Large intestine (tissue), 12 donors: ENCODE results near the gene NXNL1. TPM values are rescaled to one million over a fixed set of nuclear protein-coding genes. Genes with fewer than 3 reads are reported as not detected.
"Not testable (repeated sequence)": the region's sequence is repeated elsewhere in the genome, so short reads cannot be mapped to it uniquely, and the experiment has no call there.

Source experiments
- DNase-seq, 2 donors: peaks; one replicate each; pipeline versions ENCODE4 v3.0.0 to v3.0.0-alpha.2; 2013
- H3K27ac ChIP-seq: one replicate; pipeline ENCODE4 v1.5.1; 2013; ENCODE audit warnings: low read length
- H3K27me3 ChIP-seq: 2 replicates; pipeline ENCODE4 v1.6.1; 2013; ENCODE audit warnings: low read length; ENCODE audit not compliant: control insufficient read depth, insufficient read depth
- H3K36me3 ChIP-seq: 2 replicates; pipeline ENCODE4 v1.6.1; 2013; ENCODE audit warnings: low read length; ENCODE audit not compliant: control insufficient read depth, insufficient read depth
- H3K4me1 ChIP-seq: one replicate; pipeline ENCODE4 v1.6.1; 2013; ENCODE audit warnings: low read length; ENCODE audit not compliant: control insufficient read depth, insufficient read depth
- H3K4me3 ChIP-seq: one replicate; pipeline ENCODE4 v1.5.1; 2013; ENCODE audit warnings: low read length
- H3K9me3 ChIP-seq: one replicate; pipeline ENCODE4 v1.6.1; 2013; ENCODE audit warnings: mild to moderate bottlenecking, low read depth, low read length, moderate library complexity; ENCODE audit not compliant: control insufficient read depth
- WGBS: methylation state at CpG from one replicate; pipeline ENCODE4 v1.1.5; 2013; ENCODE audit warnings: low lambda C conversion rate; ENCODE audit not compliant: insufficient coverage; 5-methylcytosine and 5-hydroxymethylcytosine counted together
- long read RNA-seq, 11 donors: transcript quantifications; one replicate each; lab custom pipeline, GENCODE V29; 2026
- polyA plus RNA-seq: library from polyadenylated mRNA; unstranded; fragments of 120-200 nt; gene quantifications from one replicate; pipeline ENCODE4 v1.2.1, GENCODE V29; 2013

NXNL1 gene, protein sequence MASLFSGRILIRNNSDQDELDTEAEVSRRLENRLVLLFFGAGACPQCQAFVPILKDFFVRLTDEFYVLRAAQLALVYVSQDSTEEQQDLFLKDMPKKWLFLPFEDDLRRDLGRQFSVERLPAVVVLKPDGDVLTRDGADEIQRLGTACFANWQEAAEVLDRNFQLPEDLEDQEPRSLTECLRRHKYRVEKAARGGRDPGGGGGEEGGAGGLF
- polyA plus RNA-seq = not detected
- long read RNA-seq, donor 1 = 0 reads
- long read RNA-seq, donor 2 = 0 reads
- long read RNA-seq, donor 3 = 0 reads
- long read RNA-seq, donor 4 = 0 reads
- long read RNA-seq, donor 5 = 0 reads
- long read RNA-seq, donor 6 = 0 reads
- long read RNA-seq, donor 7 = 0 reads
- long read RNA-seq, donor 8 = 0 reads
- long read RNA-seq, donor 9 = 0 reads
- long read RNA-seq, donor 10 = 0 reads
- long read RNA-seq, donor 11 = 0 reads

DNA sequence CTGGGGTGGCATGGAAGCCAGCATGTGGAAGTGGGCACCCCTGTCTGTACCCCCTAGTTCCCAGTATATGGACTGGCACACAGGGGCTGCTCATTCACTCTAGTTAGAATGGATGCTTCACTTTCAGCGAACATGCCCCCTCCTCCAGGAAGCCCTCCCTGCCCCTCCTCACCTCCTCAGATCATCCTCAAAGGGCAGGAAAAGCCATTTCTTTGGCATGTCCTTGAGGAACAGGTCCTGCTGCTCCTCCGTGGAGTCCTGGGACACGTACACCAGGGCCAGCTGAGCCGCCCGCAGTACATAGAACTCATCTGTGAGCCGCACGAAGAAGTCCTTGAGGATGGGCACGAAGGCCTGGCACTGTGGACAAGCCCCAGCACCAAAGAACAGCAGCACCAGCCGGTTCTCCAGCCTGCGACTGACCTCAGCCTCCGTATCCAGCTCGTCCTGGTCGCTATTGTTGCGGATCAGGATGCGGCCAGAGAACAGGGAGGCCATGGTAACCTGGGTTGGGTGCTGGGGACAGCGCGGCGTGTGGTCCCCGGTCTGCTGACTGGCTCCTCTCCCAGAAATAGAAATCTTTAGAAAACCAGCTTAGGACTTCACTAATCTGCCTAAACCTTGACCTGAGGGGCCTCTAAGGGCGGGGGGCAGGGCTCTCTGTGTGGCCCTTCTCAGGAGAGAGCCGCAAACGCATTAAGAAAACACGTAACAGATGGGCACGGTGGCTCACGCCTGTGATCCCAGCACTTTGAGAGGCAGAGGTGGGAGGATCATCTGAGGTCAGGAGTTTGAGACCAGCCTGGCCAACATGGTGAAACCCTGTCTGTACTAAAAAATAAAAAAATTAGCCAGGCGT lies at the start of gene NXNL1:
NXNL1 (minus strand) TSS at position 555 of the 859 bp plus-strand sequence; CDS start at position 498, 57 bp downstream.
- no peak for DNase-seq
- no peaks in the 10 kb centered on the region for H3K4me1 ChIP-seq
- peaks cover 25% of the 10 kb centered on the region for H3K27me3 ChIP-seq
- H3K4me3 ChIP-seq = no peak within 1 kb of the TSS
- no CpG with 5 or more reads among the region's 26 CpGs for WGBS
- no peak within 1 kb of the TSS for H3K27ac ChIP-seq
- H3K9me3 ChIP-seq = no peaks in the 10 kb centered on the region
- no peaks in the 10 kb centered on the region for H3K36me3 ChIP-seq

GRCh38 chr19:17508558-17508933 lies 47.8 kb upstream of the NXNL1 start:
- peaks cover 13% of the 10 kb centered on the region for H3K4me1 ChIP-seq
- H3K4me3 ChIP-seq, H3K36me3 ChIP-seq, H3K27ac ChIP-seq, DNase-seq, H3K9me3 ChIP-seq, H3K27me3 ChIP-seq: not testable (repeated sequence)
- WGBS = no CpG with 5 or more reads among the region's 3 CpGs

DNA sequence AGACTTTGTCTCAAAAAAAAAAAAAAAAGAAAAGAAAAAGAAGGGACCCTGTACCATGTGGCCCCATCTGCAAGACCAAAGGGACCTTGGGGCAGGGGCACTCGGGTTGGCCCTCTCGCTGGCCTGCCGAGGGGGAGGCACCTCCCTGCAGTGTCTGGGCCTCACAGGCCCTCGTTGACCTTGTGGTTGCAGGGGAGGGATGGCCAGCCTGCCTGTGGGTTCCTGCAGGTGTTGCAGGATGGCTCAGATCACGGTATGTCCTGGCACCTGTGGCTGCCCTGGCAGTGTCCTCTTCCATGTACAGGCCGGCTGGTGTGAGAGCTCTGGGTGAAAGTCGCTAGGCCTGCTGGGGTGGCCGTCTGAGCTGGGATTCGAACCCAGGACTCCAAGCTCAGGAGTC lies 46.0 kb upstream of the NXNL1 start:
- Histone ChIP-seq H3K4me3 (no peak overlapping the region), H3K9me3 (no peaks in the 10 kb centered on the region), H3K27me3 (no peaks in the 10 kb centered on the region), H3K4me1 (peaks cover 7% of the 10 kb centered on the region), H3K27ac (no peak overlapping the region), H3K36me3 (peaks cover 3% of the 10 kb centered on the region)
- DNase-seq = no peak
- WGBS = no CpG with 5 or more reads among the region's 9 CpGs

- DNase-seq = no peak
- H3K27ac ChIP-seq = no peak overlapping the region
- peaks cover 3% of the 10 kb centered on the region for H3K4me1 ChIP-seq
- H3K9me3 ChIP-seq = no peaks in the 10 kb centered on the region
- WGBS = no CpG with 5 or more reads among the region's 10 CpGs
- no peak overlapping the region for H3K4me3 ChIP-seq
- peaks cover 11% of the 10 kb centered on the region for H3K36me3 ChIP-seq
- no peaks in the 10 kb centered on the region for H3K27me3 ChIP-seq
These were observed 44.5 kb upstream of the NXNL1 start for GRCh38 chr19:17505223-17505622.

DNA sequence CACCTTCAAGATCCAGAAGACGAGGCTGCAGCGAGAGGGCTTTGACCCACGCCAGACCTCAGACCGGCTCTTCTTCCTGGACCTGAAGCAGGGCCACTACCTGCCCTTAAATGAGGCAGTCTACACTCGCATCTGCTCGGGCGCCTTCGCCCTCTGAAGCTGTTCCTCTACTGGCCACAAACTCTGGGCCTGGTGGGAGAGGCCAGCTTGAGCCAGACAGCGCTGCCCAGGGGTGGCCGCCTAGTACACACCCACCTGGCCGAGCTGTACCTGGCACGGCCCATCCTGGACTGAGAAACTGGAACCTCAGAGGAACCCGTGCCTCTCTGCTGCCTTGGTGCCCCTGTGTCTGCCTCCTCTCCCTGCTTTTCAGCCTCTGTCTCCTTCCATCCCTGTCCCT lies 43.7 kb upstream of the NXNL1 start:
- no peak for DNase-seq
- no peaks in the 10 kb centered on the region for H3K4me1 ChIP-seq
- no peaks in the 10 kb centered on the region for H3K9me3 ChIP-seq

DNA sequence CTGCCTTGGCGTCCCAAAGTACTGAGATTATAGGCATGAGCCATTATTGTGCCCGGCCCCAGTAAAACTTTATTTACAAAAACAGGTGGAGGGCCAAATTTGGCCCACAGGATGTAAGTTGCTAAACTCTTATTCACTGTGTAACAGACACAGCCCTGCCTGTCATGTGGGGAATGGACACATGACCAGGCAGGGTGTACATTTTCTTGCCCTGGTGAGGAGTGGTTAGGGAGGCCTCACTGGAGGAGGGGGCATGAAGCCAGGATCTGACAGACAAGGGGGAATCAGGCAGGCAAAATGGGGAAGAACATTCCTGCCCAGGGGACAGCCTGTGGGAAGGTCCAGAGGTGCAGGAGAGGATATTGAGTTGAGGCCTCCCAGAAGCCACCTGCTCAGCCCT lies 43.3 kb upstream of the NXNL1 start:
- peaks cover 11% of the 10 kb centered on the region for H3K36me3 ChIP-seq
- H3K27me3 ChIP-seq = no peaks in the 10 kb centered on the region
- no CpG with 5 or more reads among the region's 2 CpGs for WGBS
- H3K4me3 ChIP-seq = no peak overlapping the region
- DNase-seq = no peak
- no peaks in the 10 kb centered on the region for H3K4me1 ChIP-seq
- no peaks in the 10 kb centered on the region for H3K9me3 ChIP-seq
- H3K27ac ChIP-seq = no peak overlapping the region

More for the DNA sequence above, 43.7 kb upstream of the NXNL1 start:
- Histone ChIP-seq H3K36me3 (peaks cover 11% of the 10 kb centered on the region), H3K4me3 (no peak overlapping the region), H3K27ac (no peak overlapping the region), H3K27me3 (no peaks in the 10 kb centered on the region)
- 100% methylated on average over 1 of the region's 13 CpGs for WGBS

DNA sequence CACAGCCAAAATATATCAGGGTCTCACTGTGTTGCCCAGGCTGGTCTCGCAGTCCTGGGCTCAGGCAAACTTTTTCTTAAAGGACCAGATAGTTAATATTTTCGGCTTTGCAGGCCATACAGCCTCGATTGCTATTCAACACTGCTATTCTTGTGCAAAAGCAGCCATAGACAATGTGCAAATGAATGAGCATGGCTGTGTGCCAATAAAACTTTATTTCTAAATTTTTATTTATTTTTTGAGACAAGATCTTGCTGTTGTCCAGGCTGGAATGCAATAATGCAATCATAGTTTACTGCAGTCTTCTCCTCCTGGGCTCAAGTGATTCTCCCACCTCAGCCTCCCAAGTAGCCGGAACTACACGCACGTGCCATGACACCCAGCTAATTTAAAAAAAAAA lies 42.5 kb upstream of the NXNL1 start:
- Histone ChIP-seq H3K4me1 (no peaks in the 10 kb centered on the region), H3K4me3 (no peak overlapping the region), H3K36me3 (peaks cover 11% of the 10 kb centered on the region), H3K27me3 (no peaks in the 10 kb centered on the region), H3K9me3 (no peaks in the 10 kb centered on the region), H3K27ac (no peak overlapping the region)
- no peak for DNase-seq
- no CpG with 5 or more reads among the region's 6 CpGs for WGBS

DNA sequence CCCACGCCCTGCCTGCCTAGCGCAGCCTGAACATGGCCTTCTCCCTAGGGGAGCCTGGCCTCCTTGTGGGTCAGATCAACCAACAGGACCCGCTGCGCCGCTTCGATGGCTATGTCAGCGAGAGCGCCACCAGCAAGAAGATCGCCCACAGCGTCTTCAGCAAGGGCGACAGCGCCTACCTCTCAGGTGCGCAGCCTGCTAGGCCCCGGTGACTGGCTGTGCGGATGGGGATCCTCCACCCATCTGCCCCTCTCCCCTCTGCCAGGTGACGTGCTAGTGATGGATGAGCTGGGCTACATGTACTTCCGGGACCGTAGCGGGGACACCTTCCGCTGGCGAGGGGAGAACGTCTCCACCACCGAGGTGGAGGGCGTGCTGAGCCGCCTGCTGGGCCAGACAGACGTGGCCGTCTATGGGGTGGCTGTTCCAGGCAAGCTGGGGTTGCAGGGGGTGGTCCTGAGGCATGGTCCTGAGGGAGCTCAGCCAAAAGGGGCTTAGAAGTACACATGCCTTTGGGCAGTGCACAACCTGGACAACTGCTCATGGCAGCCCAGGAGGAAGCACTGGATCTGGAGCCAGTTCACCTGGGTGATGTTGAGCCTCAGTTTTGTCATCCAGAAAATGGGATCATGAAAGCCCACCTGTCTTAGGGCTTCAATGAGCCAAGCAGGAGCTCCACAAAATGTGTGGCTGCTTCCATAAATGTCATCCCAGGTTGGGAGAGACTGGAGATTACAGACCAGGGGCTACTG lies 39.9 kb upstream of the NXNL1 start:
- H3K27me3 ChIP-seq = peaks cover 2% of the 10 kb centered on the region
- H3K4me1 ChIP-seq = peaks cover 3% of the 10 kb centered on the region
- WGBS = 100% methylated on average over 3 of the region's 27 CpGs
- H3K9me3 ChIP-seq = no peaks in the 10 kb centered on the region
- H3K27ac ChIP-seq = no peak overlapping the region
- no peak for DNase-seq
- H3K36me3 ChIP-seq = peaks cover 8% of the 10 kb centered on the region
- H3K4me3 ChIP-seq = no peak overlapping the region

DNA sequence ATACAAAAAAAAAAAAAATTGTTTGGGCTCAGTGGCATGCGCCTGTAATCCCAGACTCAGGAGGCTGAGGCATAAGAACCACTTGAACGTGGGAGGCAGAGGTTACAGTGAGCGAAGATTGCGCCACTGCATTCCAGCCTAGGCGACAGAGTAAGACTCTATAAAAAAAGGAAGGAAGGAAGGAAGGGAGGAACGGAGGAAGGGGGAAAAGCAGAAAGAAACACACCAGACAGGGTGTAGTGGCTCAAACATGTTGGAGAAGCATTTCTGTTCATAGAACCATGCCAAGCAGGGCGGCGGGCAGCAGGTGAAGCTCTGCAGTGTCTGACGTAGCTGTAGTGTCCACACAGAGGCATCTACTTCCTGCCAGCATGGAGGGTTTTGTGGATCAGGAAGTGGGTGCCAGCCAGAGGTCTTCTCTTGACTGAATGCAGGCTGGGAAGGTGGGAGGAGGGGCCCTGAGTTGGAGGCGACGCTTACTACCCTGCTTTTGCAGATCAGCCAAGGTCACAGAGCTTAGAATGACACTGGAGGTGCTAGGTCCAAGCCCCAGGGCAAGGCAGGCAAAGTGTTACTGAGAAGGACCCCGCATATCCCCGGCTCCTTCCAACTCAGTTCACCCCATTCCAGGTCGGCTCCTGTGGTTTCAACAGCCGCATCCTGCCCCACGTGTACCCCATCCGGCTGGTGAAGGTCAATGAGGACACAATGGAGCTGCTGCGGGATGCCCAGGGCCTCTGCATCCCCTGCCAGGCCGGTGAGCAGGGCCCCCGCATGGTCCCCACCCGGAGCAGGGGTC lies 39.1 kb upstream of the NXNL1 start:
- H3K36me3 ChIP-seq = peaks cover 8% of the 10 kb centered on the region
- H3K9me3 ChIP-seq = no peaks in the 10 kb centered on the region
- 95% methylated on average over 4 of the region's 21 CpGs for WGBS
- H3K27ac ChIP-seq = no peak overlapping the region
- no peak overlapping the region for H3K4me3 ChIP-seq
- H3K4me1 ChIP-seq = peaks cover 3% of the 10 kb centered on the region
- no peak for DNase-seq
- H3K27me3 ChIP-seq = peaks cover 2% of the 10 kb centered on the region
